ENCODE results near the gene MN1.

The MN1 gene

GRCh38 chr22:27782088-27782487 lies 19.5 kb downstream of the MN1 start:
- no peak for DNase-seq

DNA sequence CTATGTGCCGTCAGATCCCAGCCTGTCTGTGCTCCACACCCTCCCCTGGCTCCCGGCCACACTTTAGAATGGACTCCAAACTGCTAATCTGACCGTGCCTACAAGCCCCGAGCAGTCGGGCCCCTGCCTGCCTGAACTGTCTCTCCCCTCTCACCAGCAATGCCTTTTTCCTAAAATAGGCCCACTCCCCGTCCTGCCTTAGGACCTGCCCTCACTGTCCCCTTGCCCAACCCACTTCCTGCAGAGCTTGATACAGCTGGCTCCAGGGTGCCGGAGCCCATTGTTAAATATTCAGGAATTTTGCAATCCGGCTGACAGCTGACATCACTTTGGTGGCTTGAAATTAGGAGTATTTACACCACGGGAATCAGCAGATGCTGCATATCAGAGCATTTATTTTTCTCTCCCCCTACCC lies 21.4 kb downstream of the MN1 start:
- peak; percentile 54 for DNase-seq

- DNase-seq = no peak
Observed at GRCh38 chr22:27779643-27780042, 21.9 kb downstream of the MN1 start.

DNA sequence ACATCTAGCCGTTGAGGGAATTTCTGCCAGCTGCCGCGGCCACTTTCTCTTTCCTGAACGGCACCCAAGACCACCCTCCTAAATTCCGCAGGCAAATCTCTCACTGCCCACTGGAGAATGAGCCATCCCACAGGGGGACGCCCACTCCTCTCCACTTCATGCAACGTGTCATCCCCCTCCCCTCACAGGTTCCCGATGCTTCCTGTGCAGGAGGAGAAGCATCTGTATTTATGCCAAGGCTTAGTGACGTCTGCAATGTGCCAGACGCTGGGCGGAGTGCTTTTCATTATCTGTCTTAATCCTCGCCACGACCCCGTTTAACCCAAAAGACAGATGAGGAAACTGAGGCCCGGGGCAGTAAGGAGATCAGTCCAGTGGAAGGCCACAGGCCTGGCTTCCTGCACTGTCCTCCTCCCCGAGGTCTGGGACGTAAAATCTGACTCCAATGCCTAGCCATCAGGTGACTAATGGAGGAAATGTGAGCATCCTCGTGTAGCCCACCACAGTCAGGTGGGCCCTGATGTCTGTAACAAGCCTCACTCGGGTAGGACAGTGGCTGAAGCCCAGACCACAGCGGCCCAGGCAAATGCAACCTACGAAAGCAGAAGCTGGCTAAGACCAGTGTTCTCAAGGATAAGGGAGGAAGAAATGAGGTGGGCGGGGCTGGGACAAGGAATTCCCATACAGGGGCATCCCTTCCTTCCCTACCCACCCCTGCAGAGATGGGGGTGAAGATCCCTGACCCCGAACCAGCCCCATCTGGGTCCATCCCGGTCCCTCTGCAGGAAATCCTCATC lies 23.1 kb downstream of the MN1 start:
- DNase-seq = no peak

DNA sequence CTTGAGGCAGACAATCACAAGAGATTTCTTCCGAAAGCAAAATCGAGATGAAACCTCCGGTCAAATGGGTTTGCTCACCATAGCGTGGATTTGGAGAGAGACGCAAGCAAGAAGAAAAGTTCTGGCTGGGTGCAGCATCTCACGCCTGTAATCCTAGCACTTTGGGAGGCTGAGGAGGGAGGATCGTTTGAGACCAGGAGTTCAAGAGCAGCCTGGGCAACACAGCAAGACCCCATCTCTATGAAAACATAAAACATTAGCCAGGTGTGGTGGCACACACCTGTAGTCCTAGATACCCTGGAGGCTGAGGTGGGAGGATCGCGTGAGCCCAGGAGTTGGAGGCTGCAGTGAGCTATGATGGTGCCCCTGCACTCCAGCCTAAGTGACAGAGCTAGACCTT lies 24.4 kb downstream of the MN1 start:
- DNase-seq = no peak

- DNase-seq = no peak
Observed at GRCh38 chr22:27776650-27776958, 25.0 kb downstream of the MN1 start.

DNA sequence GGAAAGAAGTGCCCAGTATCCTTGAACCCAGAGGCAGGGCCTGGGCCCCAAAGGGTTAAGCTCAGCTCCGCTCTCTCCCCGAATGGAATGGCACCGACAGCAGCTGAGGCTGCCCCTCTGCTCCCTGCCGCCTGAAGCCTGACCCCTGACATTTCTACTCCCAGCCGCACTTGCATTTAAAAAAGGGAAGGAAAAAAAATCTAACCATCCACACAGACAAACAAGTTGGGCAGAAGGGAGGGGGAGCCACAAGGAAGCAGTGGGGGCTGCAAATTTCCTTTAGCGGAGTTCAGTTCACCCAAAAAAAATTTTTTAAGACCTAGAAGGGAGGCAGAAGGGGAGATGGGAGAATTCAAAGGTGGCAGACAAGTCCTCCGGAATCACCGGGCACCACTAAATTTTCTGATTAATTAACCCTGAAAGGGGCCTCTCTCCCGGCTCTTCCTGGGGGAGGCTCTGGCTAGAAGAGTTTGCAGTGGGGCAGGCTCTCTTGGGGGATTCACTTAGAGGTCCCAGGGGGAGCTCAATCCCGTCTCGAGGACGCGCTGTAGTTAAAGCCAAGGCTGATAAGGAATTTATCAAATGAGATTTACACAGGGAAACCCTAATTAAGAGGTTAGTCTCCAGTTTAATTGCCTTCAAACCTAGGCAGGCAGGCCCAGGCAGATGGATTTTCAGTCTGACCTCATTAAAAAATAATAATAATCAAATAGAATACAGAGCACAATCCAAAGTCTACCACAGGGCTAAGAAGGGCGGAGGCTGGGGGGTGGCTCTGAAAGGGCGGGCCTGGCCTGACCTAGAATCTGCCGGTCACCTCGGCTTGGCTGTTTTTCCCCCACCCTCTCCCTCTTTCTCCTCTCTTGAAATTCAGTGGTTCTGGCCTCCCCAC lies 25.6 kb downstream of the MN1 start:
- no peak for DNase-seq

- peak; percentile 58 for DNase-seq
Observed at GRCh38 chr22:27775087-27775698, 26.4 kb downstream of the MN1 start.

- no peak for DNase-seq
Observed at GRCh38 chr22:27774200-27774599, 27.4 kb downstream of the MN1 start.

DNA sequence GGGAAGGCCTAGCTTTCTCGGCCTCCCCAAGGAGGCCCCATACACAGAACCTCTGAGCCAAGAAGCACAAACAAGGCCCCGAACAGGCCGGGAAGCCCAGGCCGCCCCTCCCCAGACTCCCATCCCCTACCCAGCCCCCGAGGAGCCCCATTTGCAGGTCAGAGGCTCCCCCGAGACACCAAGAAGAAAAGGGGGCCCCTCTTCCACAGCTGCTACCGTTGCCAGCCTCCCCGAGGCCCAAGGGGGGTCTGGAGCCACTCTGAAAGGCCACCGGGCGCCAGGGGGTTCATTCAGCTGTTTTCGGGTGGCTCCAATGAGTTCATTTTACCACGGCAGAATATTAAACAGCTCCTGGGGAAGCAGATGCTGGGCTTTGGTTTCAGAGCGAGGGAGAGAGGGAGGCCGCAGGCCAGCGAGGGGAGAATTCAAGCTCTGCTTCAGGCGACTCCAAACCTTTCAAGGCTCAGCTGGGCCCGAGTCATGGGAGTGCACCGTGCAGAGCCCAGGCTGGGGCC lies 28.5 kb downstream of the MN1 start:
- DNase-seq = no peak

- no peak for DNase-seq
Observed at GRCh38 chr22:27772081-27772983, 29.2 kb downstream of the MN1 start.

DNA sequence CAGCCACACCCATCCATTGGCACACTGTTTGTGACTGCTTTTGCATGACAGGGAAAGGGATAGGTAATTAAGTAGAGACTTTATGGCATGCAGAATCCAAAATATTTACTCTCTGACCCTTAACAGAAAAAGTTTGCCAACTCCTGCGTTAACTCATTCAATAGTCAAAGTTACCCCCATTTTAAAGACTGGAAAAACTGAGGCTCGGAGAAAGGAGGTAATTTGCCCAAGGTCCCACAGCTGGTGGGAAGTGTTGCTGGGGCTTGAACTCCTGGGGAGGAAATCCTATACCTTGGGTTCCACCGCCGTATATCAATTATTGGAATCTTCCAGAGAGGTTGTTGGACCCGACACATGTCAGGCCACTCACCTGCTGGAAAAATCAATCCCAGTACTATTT lies 29.9 kb downstream of the MN1 start:
- no peak for DNase-seq

GRCh38 chr22:27769012-27769411 lies 32.5 kb downstream of the MN1 start:
- no peak for DNase-seq

DNA sequence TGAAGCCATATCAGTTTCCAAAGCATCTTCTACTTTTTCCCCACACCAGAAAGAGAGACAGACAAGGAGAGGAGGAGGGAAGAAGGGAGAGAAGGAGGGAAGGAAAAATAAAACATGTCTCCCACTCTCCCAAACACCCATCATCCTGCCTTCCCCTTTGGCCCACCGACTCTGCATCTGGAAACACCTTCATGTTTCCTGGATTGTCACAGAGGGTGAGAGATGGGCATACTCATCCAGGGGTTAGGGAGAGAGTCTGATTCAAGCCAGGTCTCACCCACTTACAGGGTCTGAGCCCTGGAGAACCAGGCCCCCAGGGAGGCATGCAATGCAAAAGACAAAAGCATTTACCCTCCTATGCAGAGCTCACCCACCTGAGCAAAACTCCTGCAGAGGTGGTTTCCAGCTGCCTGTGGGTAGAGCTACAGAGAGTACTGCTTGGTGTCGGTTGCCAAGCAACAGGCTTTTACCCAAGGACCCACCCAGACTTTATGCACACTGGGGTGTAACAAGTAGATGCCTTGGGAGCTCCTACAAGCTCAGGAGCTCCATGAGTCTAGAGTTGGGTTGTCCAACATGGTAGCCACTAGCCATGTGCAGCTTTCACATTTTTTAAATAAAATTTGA lies 33.4 kb downstream of the MN1 start:
- DNase-seq = no peak

DNA sequence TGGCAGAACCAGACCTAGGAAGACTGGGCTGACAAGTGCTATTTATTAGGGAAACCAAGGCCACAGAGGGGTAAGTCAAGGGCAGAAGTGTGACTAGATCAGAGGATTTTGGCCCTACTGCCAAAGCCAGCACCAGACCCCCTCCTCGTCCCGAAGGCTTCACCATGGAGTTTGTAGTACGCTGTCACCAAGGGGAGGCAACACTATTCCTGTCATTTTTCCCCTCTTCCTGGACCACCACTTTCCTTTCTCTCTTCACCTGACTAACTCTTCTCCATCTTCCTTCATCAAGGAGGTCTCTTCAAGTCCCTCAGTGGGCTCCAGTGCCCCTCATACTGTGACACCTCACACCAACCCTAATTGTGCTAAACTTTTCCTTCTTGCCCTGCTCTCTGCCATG lies 34.9 kb downstream of the MN1 start:
- no peak for DNase-seq

- no peak for DNase-seq
Observed at GRCh38 chr22:27765706-27766291, 35.8 kb downstream of the MN1 start.

DNA sequence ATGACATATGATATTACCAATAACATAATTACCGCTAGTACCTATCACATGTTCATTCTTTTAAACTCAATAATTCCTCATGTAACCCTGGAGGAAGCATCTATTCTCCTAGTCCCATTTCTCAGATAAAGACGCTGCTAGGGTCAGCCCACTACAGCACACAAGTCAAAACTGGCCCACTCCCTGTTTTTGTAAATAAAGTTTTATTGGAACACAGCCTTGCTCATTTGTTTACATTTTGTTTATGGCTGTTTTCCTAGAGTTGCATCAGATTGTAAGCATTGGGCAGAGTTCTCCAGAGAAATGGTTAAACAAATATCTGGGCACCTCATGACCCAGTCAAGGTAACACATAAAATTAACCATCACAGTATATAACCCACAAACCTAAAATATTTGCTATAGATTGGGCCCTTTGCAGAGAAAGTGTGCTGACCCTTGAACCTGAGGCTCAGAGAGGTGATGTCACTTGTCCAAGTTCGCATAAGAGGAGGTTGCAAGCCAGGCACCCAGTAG lies 36.8 kb downstream of the MN1 start:
- no peak for DNase-seq

DNA sequence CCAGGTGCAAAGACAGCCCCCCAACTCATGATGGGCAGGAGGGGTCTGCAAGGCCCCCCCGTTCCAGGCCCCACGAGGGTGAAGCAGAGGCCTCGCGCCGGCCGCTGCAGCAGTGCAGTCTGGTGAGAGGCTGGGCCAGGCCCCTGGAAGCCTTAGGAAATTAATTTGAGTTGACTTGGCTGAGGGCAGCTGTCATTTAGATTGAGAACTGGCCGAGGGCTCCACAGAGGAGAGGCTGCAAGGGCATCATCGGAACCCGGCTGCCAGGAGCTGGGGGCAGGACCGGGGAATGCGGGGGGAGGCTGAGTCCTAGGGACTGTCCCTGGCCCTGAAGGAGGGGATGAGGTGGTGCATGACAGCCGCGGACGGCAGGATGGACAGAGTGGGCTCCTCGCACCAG lies 39.9 kb downstream of the MN1 start:
- DNase-seq = no peak

GRCh38 chr22:27761000-27761399 lies 40.6 kb downstream of the MN1 start:
- DNase-seq = no peak

GRCh38 chr22:27760474-27760873 lies 41.1 kb downstream of the MN1 start:
- DNase-seq = no peak

DNA sequence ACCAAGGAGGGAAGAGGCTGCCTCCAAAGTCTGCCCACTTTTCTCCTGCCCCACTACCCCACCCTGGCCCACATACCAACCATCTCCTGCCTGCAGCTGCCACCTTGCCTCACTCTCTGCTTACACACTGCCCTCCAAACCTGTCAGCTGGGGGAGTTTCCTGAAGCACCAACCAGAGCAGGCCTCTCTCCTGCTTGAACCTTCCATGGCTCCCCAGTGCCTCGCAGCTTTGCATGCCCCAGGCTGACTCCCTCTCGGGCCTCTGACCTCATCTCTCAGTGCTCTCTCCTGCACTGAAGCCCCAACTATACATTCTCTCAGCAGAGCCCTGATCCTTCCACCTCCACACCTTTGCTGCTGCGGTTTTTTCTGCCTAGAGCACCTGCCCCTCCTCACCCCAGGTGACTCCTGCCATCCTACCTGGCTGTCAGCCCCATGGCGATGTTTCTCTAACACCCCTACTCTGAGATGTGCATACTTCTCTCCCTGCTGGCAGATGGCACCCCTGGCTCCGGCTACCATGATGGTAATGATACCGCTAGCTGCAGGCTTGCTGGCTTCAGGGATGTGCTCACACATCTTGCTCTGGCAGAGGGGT lies 43.5 kb downstream of the MN1 start:
- DNase-seq = no peak

All from fibroblast of skin of right biceps (primary cell).